Choroid plexus epithelial cell (primary cell): ENCODE measurements around the gene TTI1.

Experiments
- DNase-seq: peaks from one replicate; pipeline ENCODE4 v3.0.0-alpha.2; 2010; ENCODE audit warnings: low read depth
- H3K4me3 ChIP-seq: 2 replicates; pipeline ENCODE4 v1.5.1; 2011; ENCODE audit warnings: low read depth, mild to moderate bottlenecking, control low read depth, low read length, moderate library complexity
- CTCF ChIP-seq: conservative IDR thresholded peaks from 2 replicates; pipeline ENCODE4 v1.5.1; 2011; ENCODE audit warnings: low read depth, mild to moderate bottlenecking, control low read depth, inconsistent platforms, low read length, moderate library complexity

Gene TTI1

GRCh38 chr20:37934634-37935375, 98.5 kb downstream of the TTI1 start:
- no peak overlapping the region for H3K4me3 ChIP-seq
- TF ChIP-seq CTCF, result no peak
- DNase-seq, result no peak

- no peak for DNase-seq
- H3K4me3 ChIP-seq, result no peak overlapping the region
- no peak for TF ChIP-seq CTCF
These were observed 99.2 kb downstream of the TTI1 start for GRCh38 chr20:37933786-37934633.
